HepG2 (cell line): ENCODE results near the gene FCHO1. TPM values are rescaled to one million over a fixed set of nuclear protein-coding genes. Genes with fewer than 3 reads are reported as not detected.

Source experiments
- ATAC-seq: fragments of 200-7000 bp; cut with Tn5 transposase; 3 replicates; pipeline ENCODE4 v1.9.1; 2020; ENCODE audit warnings: mild to moderate bottlenecking, moderate library complexity
- BruUV-seq: library from RNA; stranded (reverse); fragments of 400-500 nt; replicated peaks from 2 replicates; lab custom pipeline; 2021; lab: Mats Ljungman, UMichigan
- CTCF ChIA-PET: fragments of 300-600 bp; formaldehyde crosslinking; extraction: SDS; loops from one replicate; lab custom pipeline; 2021; ENCODE audit warnings: low total read pairs, inconsistent platforms, low intra/inter-chr PET ratio; lab: Yijun Ruan, JAX
- POLR2A ChIA-PET: fragments of 350-600 bp; sonication (Branson Sonifier 250); formaldehyde crosslinking; loops from one replicate; lab custom pipeline; 2020; ENCODE audit warnings: antibody characterized with exemption, inconsistent platforms; lab: Yijun Ruan, JAX
- DNase-seq: peaks from one replicate; pipeline ENCODE4 v3.0.0-alpha.2; 2015; ENCODE audit warnings: low spot score
- FAIRE-seq: peaks from 3 replicates; lab custom pipeline; 2011; peaks lifted over from hg19 to GRCh38; lab: Jason Lieb, UNC
- H2AFZ ChIP-seq: one replicate; pipeline ENCODE4 v1.6.1; 2011; ENCODE audit warnings: low read length, inconsistent platforms
- H3K27ac ChIP-seq: fragments of 300-600 bp; 3 replicates; pipeline ENCODE4 v1.8.0; 2011; ENCODE audit warnings: mixed run types, mild to moderate bottlenecking, mixed read lengths, low read length, inconsistent platforms; ENCODE audit not compliant: insufficient read depth; ENCODE audit errors: extremely low read length
- H3K27me3 ChIP-seq, 2 experiments: fragments of 200-600 bp in 1 of 2; 2 replicates in 1 of 2; 3 replicates in 1 of 2; pipeline versions ENCODE4 v1.6.0 to v1.8.0; 2011; ENCODE audit warnings: low read length in 2 of 2, mild to moderate bottlenecking in 2 of 2, moderate library complexity in 2 of 2, inconsistent platforms in 1 of 2; ENCODE audit not compliant: insufficient read depth in 2 of 2, control insufficient read depth in 1 of 2
- H3K36me3 ChIP-seq, 2 experiments: fragments of 200-600 bp in 1 of 2; replicated peaks in 1 of 2; 2 replicates in 1 of 2; 3 replicates in 1 of 2; pipeline versions ENCODE4 v1.5.1 to v1.8.0; 2011; ENCODE audit warnings: low read length in 2 of 2, inconsistent platforms in 1 of 2; ENCODE audit not compliant: insufficient read depth in 2 of 2, control insufficient read depth in 1 of 2
- H3K4me1 ChIP-seq: 2 replicates; pipeline ENCODE4 v1.5.1; 2012; ENCODE audit warnings: low read length, inconsistent platforms; ENCODE audit not compliant: insufficient read depth
- H3K4me2 ChIP-seq: 2 replicates; pipeline ENCODE4 v1.6.0; 2011; ENCODE audit warnings: low read depth, low read length, inconsistent platforms
- H3K4me3 ChIP-seq, 3 experiments: fragments of 200-600 bp in 1 of 3; sonication (generic), shearing (Covaris generic) in 1 of 3; replicated peaks in 1 of 3; 2 replicates each; pipeline ENCODE4 v1.5.1; 2011 to 2016; ENCODE audit warnings: low read length in 3 of 3, inconsistent platforms in 2 of 3, low read depth in 2 of 3, mild to moderate bottlenecking in 2 of 3, control low read depth in 1 of 3, mixed read lengths in 1 of 3; ENCODE audit not compliant: insufficient read depth in 1 of 3
- H3K79me2 ChIP-seq: one replicate; pipeline ENCODE4 v1.6.1; 2011; ENCODE audit warnings: low read length, inconsistent platforms; ENCODE audit not compliant: insufficient read depth
- H3K9ac ChIP-seq: 2 replicates; pipeline ENCODE4 v1.6.0; 2011; ENCODE audit warnings: mild to moderate bottlenecking, low read depth, low read length, inconsistent platforms; ENCODE audit not compliant: insufficient read depth
- H3K9me3 ChIP-seq: 2 replicates; pipeline ENCODE4 v1.5.1; 2012; ENCODE audit warnings: mild to moderate bottlenecking, low read length
- H4K20me1 ChIP-seq: 2 replicates; pipeline ENCODE4 v1.6.0; 2011; ENCODE audit warnings: inconsistent platforms, mild to moderate bottlenecking, low read length, moderate library complexity; ENCODE audit not compliant: insufficient read depth
- E2F2 ChIP-seq: sonication (generic); formaldehyde crosslinking; IDR thresholded peaks from 2 replicates; pipeline ENCODE4 v1.4.0; 2020; ENCODE audit warnings: missing genetic modification reagents, borderline replicate concordance
- ELF3 ChIP-seq: IDR thresholded peaks from 2 replicates; pipeline ENCODE4 v1.6.1; 2016; ENCODE audit warnings: missing genetic modification reagents, missing compliant biosample characterization
- IKZF4 ChIP-seq: sonication (generic); formaldehyde crosslinking; IDR thresholded peaks from 2 replicates; pipeline ENCODE4 v1.5.1; 2020; ENCODE audit warnings: borderline replicate concordance, mild to moderate bottlenecking, low read depth, missing genetic modification reagents; ENCODE audit errors: not compliant biosample characterization
- MYNN ChIP-seq: sonication (generic); formaldehyde crosslinking; IDR thresholded peaks from 2 replicates; pipeline ENCODE4 v1.4.0; 2020; ENCODE audit warnings: mild to moderate bottlenecking, low read depth, missing genetic modification reagents
- NR3C1 ChIP-seq: sonication (generic); formaldehyde crosslinking; IDR thresholded peaks from 2 replicates; pipeline ENCODE4 v1.4.0; 2020; ENCODE audit warnings: missing genetic modification reagents
- TGIF2 ChIP-seq: IDR thresholded peaks from 2 replicates; pipeline ENCODE4 v1.6.1; 2016; ENCODE audit warnings: control low read depth, missing compliant biosample characterization
- WGBS: methylation state at CpG from one replicate; pipeline ENCODE4 v1.1.6; 2017; ENCODE audit warnings: low lambda C conversion rate; 5-methylcytosine and 5-hydroxymethylcytosine counted together
- in situ Hi-C: cut with HindIII; loops from 2 replicates; pipeline ENCODE4 v1.10.0; 2017; ENCODE audit warnings: low pct_unique_long_range_greater_than_20kb; ENCODE audit not compliant: extremely low pct_ligation_motif_present
- intact Hi-C: fragments of 100-400 bp; cut with micrococcal nuclease; formaldehyde crosslinking; loops from one replicate; pipeline ENCODE4 v1.10.0; 2022; ENCODE audit not compliant: unreplicated experiment
- polyA plus RNA-seq, 8 experiments: library from polyadenylated mRNA; depleted of rRNA in 3 of 8; stranded (reverse) in 7 of 8; unstranded in 1 of 8; fragments of >200 nt; fragmentation: Illumina TruSeq in 4 of 8; extraction: Trizol in 4 of 8; gene quantifications; 2 replicates each; pipeline versions ENCODE4 v1.2.1 to v1.2.3, GENCODE V29; 2011 to 2016; ENCODE audit warnings: low read depth in 4 of 8, missing spikeins in 1 of 8, mixed read lengths in 1 of 8; ENCODE audit not compliant: insufficient read depth in 1 of 8
- total RNA-seq, 5 experiments: library from RNA; depleted of rRNA; stranded (reverse); fragments of >200 nt; fragmentation: Illumina TruSeq; extraction: Trizol; gene quantifications; 2 replicates each; pipeline ENCODE4 v1.2.3, GENCODE V29; 2016; ENCODE audit warnings: low read depth in 1 of 5
- TF ChIP-seq, protein P1 (sequence below): sonication (generic); formaldehyde crosslinking; IDR thresholded peaks from 2 replicates; pipeline ENCODE4 v1.5.1; 2020; ENCODE audit warnings: missing genetic modification reagents, mild to moderate bottlenecking, borderline replicate concordance
- TF ChIP-seq, protein P2 (sequence below): IDR thresholded peaks from 2 replicates; pipeline ENCODE4 v1.6.1; 2018; ENCODE audit warnings: missing genetic modification reagents, mild to moderate bottlenecking, missing compliant biosample characterization
- TF ChIP-seq, protein P3 (sequence below), 2 experiments: fragments of 450-650 bp in 1 of 2; sonication (generic) in 1 of 2; formaldehyde crosslinking; IDR thresholded peaks; 2 replicates each; pipeline versions ENCODE4 v1.5.0 to v1.8.0; 2020 to 2022; ENCODE audit warnings: mild to moderate bottlenecking in 1 of 2, missing genetic modification reagents in 1 of 2

The FCHO1 gene
- total and polyA plus RNA-seq, 2 of the 13 experiments (the other 11 are each of a cell fraction or from before 2014, with no cell fraction given): 1.3 to 3.1 TPM

DNA sequence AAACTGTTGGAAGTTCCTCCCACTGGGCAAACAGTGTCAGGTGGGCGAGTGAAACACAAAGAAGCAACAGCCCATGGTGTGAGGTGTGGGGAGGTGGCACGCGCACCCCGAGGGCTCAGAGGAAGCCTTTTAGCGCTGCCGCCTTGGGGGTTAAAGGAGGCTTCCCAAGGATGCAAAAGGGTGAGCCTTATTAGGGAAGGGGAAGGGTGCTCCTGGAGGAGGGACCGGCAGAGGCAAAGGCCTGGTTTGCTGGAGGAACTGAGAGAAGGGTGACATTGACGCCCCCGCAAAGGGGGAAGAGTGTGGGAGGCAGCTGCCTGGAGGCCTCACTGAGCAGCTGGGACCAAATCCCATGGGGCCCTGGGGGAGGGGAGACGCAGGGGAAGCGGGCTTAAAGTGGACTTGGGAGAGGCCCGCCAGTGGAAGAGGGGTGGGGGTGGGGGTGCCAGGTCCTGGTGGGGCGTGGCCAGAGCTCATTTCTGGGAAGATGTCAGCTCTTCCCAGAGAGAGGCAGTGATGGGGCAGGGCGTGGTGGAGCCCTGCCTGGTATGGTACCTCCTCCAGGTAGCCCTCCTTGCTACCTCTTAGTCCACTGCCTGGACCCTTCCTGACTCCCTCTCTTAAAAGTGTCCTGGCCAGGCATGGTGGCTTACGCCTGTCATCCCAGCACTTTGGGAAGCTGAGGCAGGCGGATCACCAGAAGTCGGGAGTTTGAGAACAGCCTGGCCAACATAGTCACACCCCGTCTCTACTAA lies 12.0 kb upstream of the FCHO1 start:
- Histone ChIP-seq H3K79me2 (no peaks in the 10 kb centered on the region), H3K9ac (no peak overlapping the region), H3K4me1 (no peaks in the 10 kb centered on the region), H3K9me3 (no peaks in the 10 kb centered on the region), H3K36me3 (peaks cover 1 to 6% of the 10 kb centered on the region in 2 experiments; a peak in 3 of 5 replicates), H3K27ac (no peak overlapping the region), H2AFZ (no peak overlapping the region), H3K27me3 (no peaks in the 10 kb centered on the region), H4K20me1 (no peaks in the 10 kb centered on the region)
- FAIRE-seq (no peak), ATAC-seq (peak; percentile 26; the same call in 1 of the 3 replicates)
- intact Hi-C loops: no loop called here
- no TSS peak for BruUV-seq
- POLR2A ChIA-PET: no interaction called here
- 92% methylated on average over 15 of the region's 18 CpGs for WGBS
- no peak for TF ChIP-seq NR3C1
- no peak for TF ChIP-seq ELF3
- TF ChIP-seq, protein P1, sequence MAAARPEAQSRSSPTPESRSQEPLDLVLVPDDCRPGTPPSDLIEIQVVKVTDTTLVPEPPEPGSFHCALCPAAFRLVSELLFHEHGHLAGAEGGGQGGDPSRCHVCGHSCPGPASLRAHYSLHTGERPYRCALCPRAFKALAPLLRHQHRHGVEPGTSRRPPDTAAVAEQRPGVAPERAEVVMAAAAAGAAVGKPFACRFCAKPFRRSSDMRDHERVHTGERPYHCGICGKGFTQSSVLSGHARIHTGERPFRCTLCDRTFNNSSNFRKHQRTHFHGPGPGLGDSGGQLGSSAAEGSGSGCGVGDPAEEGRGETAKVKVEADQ (CRISPR knock-in tag): no peak
- TF ChIP-seq, protein P2, sequence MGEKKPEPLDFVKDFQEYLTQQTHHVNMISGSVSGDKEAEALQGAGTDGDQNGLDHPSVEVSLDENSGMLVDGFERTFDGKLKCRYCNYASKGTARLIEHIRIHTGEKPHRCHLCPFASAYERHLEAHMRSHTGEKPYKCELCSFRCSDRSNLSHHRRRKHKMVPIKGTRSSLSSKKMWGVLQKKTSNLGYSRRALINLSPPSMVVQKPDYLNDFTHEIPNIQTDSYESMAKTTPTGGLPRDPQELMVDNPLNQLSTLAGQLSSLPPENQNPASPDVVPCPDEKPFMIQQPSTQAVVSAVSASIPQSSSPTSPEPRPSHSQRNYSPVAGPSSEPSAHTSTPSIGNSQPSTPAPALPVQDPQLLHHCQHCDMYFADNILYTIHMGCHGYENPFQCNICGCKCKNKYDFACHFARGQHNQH: no peak
- TF ChIP-seq E2F2: no peak
- TF ChIP-seq, protein P3, sequence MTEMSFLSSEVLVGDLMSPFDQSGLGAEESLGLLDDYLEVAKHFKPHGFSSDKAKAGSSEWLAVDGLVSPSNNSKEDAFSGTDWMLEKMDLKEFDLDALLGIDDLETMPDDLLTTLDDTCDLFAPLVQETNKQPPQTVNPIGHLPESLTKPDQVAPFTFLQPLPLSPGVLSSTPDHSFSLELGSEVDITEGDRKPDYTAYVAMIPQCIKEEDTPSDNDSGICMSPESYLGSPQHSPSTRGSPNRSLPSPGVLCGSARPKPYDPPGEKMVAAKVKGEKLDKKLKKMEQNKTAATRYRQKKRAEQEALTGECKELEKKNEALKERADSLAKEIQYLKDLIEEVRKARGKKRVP (CRISPR knock-in tag; IDR thresholded peaks at IDR 0.05): no peak
- no peak for TF ChIP-seq MYNN (CRISPR knock-in tag)
- no peak for TF ChIP-seq IKZF4 (CRISPR knock-in tag)
- no peak for TF ChIP-seq TGIF2
- TF ChIP-seq, all 625 proteins: peak for 0
- Histone ChIP-seq H3K4me3 (no peak overlapping the region), H3K4me2 (no peak overlapping the region)
- in situ Hi-C loops: no loop called here
- no peak for DNase-seq
- CTCF ChIA-PET: no interaction called here
